Osteoblast (primary cell): ENCODE data around the gene DAB2IP. TPM values are rescaled to one million over a fixed set of nuclear protein-coding genes. Genes with fewer than 3 reads are reported as not detected.

ENCODE experiments used
- DNase-seq: peaks from one replicate; pipeline ENCODE4 v3.0.0; 2011; ENCODE audit warnings: low spot score, mixed read lengths; ENCODE audit not compliant: insufficient read length; ENCODE audit errors: missing footprints
- H2AFZ ChIP-seq: 2 replicates; pipeline ENCODE4 v1.6.0; 2011; ENCODE audit warnings: mild to moderate bottlenecking, low read length
- H3K27ac ChIP-seq: 2 replicates; pipeline ENCODE4 v1.5.1; 2011; ENCODE audit warnings: mild to moderate bottlenecking, low read depth, low read length, moderate library complexity
- H3K27me3 ChIP-seq: 2 replicates; pipeline ENCODE4 v1.6.0; 2012; ENCODE audit warnings: mild to moderate bottlenecking, control low read depth, inconsistent platforms, low read length, moderate library complexity; ENCODE audit not compliant: insufficient read depth
- H3K36me3 ChIP-seq: 2 replicates; pipeline ENCODE4 v1.5.1; 2011; ENCODE audit warnings: mild to moderate bottlenecking, low read length, control low read depth, moderate library complexity; ENCODE audit not compliant: insufficient read depth
- H3K4me1 ChIP-seq: 2 replicates; pipeline ENCODE4 v1.5.1; 2011; ENCODE audit warnings: mild to moderate bottlenecking, low read length, control low read depth, moderate library complexity; ENCODE audit not compliant: insufficient read depth
- H3K4me2 ChIP-seq: 2 replicates; pipeline ENCODE4 v1.6.0; 2011; ENCODE audit warnings: mild to moderate bottlenecking, low read length; ENCODE audit not compliant: insufficient read depth
- H3K4me3 ChIP-seq: fragments of 200-600 bp; sonication (generic); 3 replicates; pipeline ENCODE4 v1.5.1; 2012; ENCODE audit warnings: mild to moderate bottlenecking, low read length, inconsistent platforms; ENCODE audit not compliant: insufficient read depth
- H3K79me2 ChIP-seq: 2 replicates; pipeline ENCODE4 v1.6.0; 2012; ENCODE audit warnings: mild to moderate bottlenecking, low read length, control low read depth, inconsistent platforms; ENCODE audit not compliant: insufficient read depth
- H3K9me3 ChIP-seq: 2 replicates; pipeline ENCODE4 v1.5.1; 2011; ENCODE audit warnings: low read depth, low read length, control low read depth
- H4K20me1 ChIP-seq: 2 replicates; pipeline ENCODE4 v1.6.0; 2012; ENCODE audit warnings: mild to moderate bottlenecking, low read length, control low read depth; ENCODE audit not compliant: insufficient read depth
- total RNA-seq: library from RNA; depleted of rRNA; stranded (reverse); fragments of >200 nt; gene quantifications from 2 replicates; pipeline ENCODE4 v1.2.3, GENCODE V29; 2012
- TF ChIP-seq, protein P1 (sequence below): IDR thresholded peaks from 2 replicates; pipeline ENCODE4 v1.5.1; 2011; ENCODE audit warnings: mild to moderate bottlenecking, low read depth, low read length, moderate library complexity; ENCODE audit errors: extremely low read depth

DAB2IP gene
- total RNA-seq, 1 donor = 60.8 TPM

- Histone ChIP-seq H4K20me1 (no peaks in the 10 kb centered on the region), H3K4me1 (no peaks in the 10 kb centered on the region), H3K36me3 (no peaks in the 10 kb centered on the region), H3K27me3 (peaks cover 3% of the 10 kb centered on the region), H3K4me3 (no peak overlapping the region), H3K4me2 (no peak overlapping the region), H3K27ac (no peak overlapping the region), H3K79me2 (no peaks in the 10 kb centered on the region), H2AFZ (no peak overlapping the region), H3K9me3 (no peaks in the 10 kb centered on the region)
- TF ChIP-seq, protein P1, sequence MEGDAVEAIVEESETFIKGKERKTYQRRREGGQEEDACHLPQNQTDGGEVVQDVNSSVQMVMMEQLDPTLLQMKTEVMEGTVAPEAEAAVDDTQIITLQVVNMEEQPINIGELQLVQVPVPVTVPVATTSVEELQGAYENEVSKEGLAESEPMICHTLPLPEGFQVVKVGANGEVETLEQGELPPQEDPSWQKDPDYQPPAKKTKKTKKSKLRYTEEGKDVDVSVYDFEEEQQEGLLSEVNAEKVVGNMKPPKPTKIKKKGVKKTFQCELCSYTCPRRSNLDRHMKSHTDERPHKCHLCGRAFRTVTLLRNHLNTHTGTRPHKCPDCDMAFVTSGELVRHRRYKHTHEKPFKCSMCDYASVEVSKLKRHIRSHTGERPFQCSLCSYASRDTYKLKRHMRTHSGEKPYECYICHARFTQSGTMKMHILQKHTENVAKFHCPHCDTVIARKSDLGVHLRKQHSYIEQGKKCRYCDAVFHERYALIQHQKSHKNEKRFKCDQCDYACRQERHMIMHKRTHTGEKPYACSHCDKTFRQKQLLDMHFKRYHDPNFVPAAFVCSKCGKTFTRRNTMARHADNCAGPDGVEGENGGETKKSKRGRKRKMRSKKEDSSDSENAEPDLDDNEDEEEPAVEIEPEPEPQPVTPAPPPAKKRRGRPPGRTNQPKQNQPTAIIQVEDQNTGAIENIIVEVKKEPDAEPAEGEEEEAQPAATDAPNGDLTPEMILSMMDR = no peak
- DNase-seq = peak; percentile 42
Observed at GRCh38 chr9:121675969-121676822, 24.8 kb downstream of the DAB2IP start.

DNA sequence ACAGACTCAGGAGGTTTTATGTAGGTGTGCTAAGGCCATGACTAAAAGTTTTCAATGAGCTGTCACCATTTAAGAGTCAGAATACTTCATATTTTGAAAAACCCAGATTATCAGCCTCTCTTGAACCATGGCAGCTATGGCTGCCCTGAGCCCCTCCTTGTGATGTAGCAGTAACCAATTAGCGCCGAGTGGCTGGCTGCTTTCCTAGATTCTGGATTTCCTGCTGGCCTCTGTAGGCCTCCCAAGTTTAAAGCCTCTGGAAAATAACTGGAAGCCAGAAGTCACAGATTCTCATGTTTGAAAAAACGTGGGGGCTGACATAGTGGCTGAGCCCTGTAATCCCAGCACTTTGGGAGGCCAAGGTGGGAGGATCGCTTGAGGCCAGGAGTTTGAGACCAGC, 25.5 kb downstream of the DAB2IP start:
- TF ChIP-seq, protein P1 = no peak
- H3K4me2 ChIP-seq = no peak overlapping the region
- no peaks in the 10 kb centered on the region for H3K79me2 ChIP-seq
- H3K27ac ChIP-seq = no peak overlapping the region
- DNase-seq = peak; percentile 65
- no peak overlapping the region for H3K4me3 ChIP-seq
- H4K20me1 ChIP-seq = no peaks in the 10 kb centered on the region
- no peak overlapping the region for H2AFZ ChIP-seq
- no peaks in the 10 kb centered on the region for H3K36me3 ChIP-seq
- H3K27me3 ChIP-seq = peaks cover 7% of the 10 kb centered on the region
- no peaks in the 10 kb centered on the region for H3K4me1 ChIP-seq
- no peaks in the 10 kb centered on the region for H3K9me3 ChIP-seq

DNA sequence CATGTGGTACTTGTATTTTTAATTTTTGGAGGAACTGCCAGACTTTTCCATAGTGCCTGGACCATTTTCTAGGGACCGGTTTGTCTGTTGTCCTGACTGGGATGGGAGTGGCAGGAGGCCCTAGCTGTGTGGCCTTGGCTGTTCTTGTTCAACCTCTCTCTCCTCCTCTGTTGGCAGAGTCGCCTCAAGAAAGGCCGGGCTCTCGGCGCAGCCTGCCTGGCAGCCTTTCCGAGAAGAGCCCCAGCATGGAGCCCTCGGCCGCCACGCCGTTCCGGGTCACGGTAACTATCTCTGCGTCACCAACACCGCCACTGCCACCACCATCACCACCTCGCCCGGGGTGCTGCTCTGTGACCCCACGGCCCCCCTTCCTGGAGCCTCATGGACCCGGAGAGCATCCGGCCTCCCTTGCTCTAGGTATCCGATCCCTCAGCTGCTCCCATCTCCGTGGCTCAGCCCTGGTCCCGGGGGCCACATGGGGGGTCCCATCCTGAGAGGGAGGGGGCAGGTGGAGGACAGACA, 27.1 kb downstream of the DAB2IP start:
- H4K20me1 ChIP-seq = no peaks in the 10 kb centered on the region
- H3K4me1 ChIP-seq = no peaks in the 10 kb centered on the region
- no peak overlapping the region for H3K27ac ChIP-seq
- no peaks in the 10 kb centered on the region for H3K9me3 ChIP-seq
- H3K4me2 ChIP-seq = no peak overlapping the region
- no peak overlapping the region for H2AFZ ChIP-seq
- H3K36me3 ChIP-seq = no peaks in the 10 kb centered on the region
- H3K27me3 ChIP-seq = peaks cover 4% of the 10 kb centered on the region
- DNase-seq = peak; percentile 6
- H3K4me3 ChIP-seq = no peak overlapping the region
- no peaks in the 10 kb centered on the region for H3K79me2 ChIP-seq
- TF ChIP-seq, protein P1 = no peak

- no peaks in the 10 kb centered on the region for H3K79me2 ChIP-seq
- peak; percentile 81 for DNase-seq
- H4K20me1 ChIP-seq = no peaks in the 10 kb centered on the region
- no peak overlapping the region for H2AFZ ChIP-seq
- H3K9me3 ChIP-seq = no peaks in the 10 kb centered on the region
- no peak overlapping the region for H3K4me2 ChIP-seq
- peaks cover 4% of the 10 kb centered on the region for H3K27me3 ChIP-seq
- TF ChIP-seq, protein P1 = no peak
- H3K4me1 ChIP-seq = no peaks in the 10 kb centered on the region
- no peak overlapping the region for H3K27ac ChIP-seq
- H3K4me3 ChIP-seq = no peak overlapping the region
- H3K36me3 ChIP-seq = no peaks in the 10 kb centered on the region
Observed at GRCh38 chr9:121679901-121680635, 28.6 kb downstream of the DAB2IP start.
